K562 (cell line): ENCODE measurements around the gene PAXIP1. TPM values are rescaled to one million over a fixed set of nuclear protein-coding genes. Genes with fewer than 3 reads are reported as not detected.

Experiments
- ATAC-seq: fragments of 200-7000 bp; cut with Tn5 transposase; 3 replicates; pipeline ENCODE4 v1.9.1; 2020; ENCODE audit warnings: moderate library complexity
- BruUV-seq: library from RNA; stranded (reverse); fragments of 400-500 nt; replicated peaks from 2 replicates; lab custom pipeline; 2021; lab: Mats Ljungman, UMichigan
- CTCF ChIA-PET: fragments of 300-600 bp; formaldehyde crosslinking; extraction: SDS; loops from one replicate; lab custom pipeline; 2021; ENCODE audit warnings: low intra/inter-chr PET ratio; lab: Yijun Ruan, JAX
- POLR2A ChIA-PET: fragments of 300-600, 350-650 bp; sonication (Branson Sonifier 250); formaldehyde crosslinking; extraction: SDS; loops from one replicate; lab custom pipeline; 2021; ENCODE audit warnings: antibody characterized with exemption, inconsistent platforms; lab: Yijun Ruan, JAX
- DNase-seq, 4 experiments: peaks; one replicate each; pipeline versions ENCODE4 v3.0.0 to v3.0.0-alpha.2; 2011 to 2018; ENCODE audit warnings: low spot score in 3 of 4, mixed read lengths in 3 of 4; ENCODE audit errors: extremely low read depth in 1 of 4
- FAIRE-seq: peaks from 2 replicates; lab custom pipeline; 2011; peaks lifted over from hg19 to GRCh38; lab: Jason Lieb, UNC
- H2AFZ ChIP-seq: 2 replicates; pipeline ENCODE4 v1.6.0; 2011; ENCODE audit warnings: low read depth, low read length, control low read depth, inconsistent platforms
- H3K27ac ChIP-seq: fragments of 200-600 bp; 3 replicates; pipeline ENCODE4 v1.8.0; 2011; ENCODE audit warnings: low read depth, mild to moderate bottlenecking, control low read depth, inconsistent platforms, low read length, moderate library complexity, mixed read lengths; ENCODE audit errors: extremely low read depth
- H3K27me3 ChIP-seq, 2 experiments: fragments of 300-600 bp in 1 of 2; 2 replicates in 1 of 2; 3 replicates in 1 of 2; pipeline versions ENCODE4 v1.6.0 to v1.8.0; 2011; ENCODE audit warnings: inconsistent platforms in 2 of 2, low read length in 2 of 2, mild to moderate bottlenecking in 1 of 2, mixed read lengths in 1 of 2, moderate library complexity in 1 of 2; ENCODE audit not compliant: control insufficient read depth in 2 of 2, insufficient read depth in 2 of 2
- H3K36me3 ChIP-seq: fragments of 300-600 bp; 3 replicates; pipeline ENCODE4 v1.8.0; 2011; ENCODE audit warnings: mild to moderate bottlenecking, low read length, inconsistent platforms; ENCODE audit not compliant: control insufficient read depth, insufficient read depth
- H3K4me1 ChIP-seq, 2 experiments: fragments of 200-600 bp in 1 of 2; replicated peaks in 1 of 2; 2 replicates in 1 of 2; 3 replicates in 1 of 2; pipeline versions ENCODE4 v1.5.1 to v1.8.0; 2011; ENCODE audit warnings: inconsistent platforms in 2 of 2, low read length in 2 of 2, mild to moderate bottlenecking in 1 of 2, mixed read lengths in 1 of 2, moderate library complexity in 1 of 2; ENCODE audit not compliant: control insufficient read depth in 2 of 2, insufficient read depth in 2 of 2
- H3K4me2 ChIP-seq: 2 replicates; pipeline ENCODE4 v1.6.1; 2011; ENCODE audit warnings: low read length, control low read depth, inconsistent platforms, mixed read lengths; ENCODE audit not compliant: insufficient read depth
- H3K4me3 ChIP-seq: fragments of 200-600 bp; sonication (generic), shearing (Covaris generic); 2 replicates; pipeline ENCODE4 v1.5.1; 2016; ENCODE audit warnings: control low read depth, inconsistent platforms
- H3K79me2 ChIP-seq: fragments of 200-600 bp; 3 replicates; pipeline ENCODE4 v1.8.0; 2011; ENCODE audit warnings: low read length, inconsistent platforms; ENCODE audit not compliant: control insufficient read depth, insufficient read depth
- H3K9ac ChIP-seq, 2 experiments: 2 replicates each; pipeline versions ENCODE4 v1.6.0 to v1.6.1; 2011; ENCODE audit warnings: low read depth in 2 of 2, low read length in 2 of 2, control low read depth in 1 of 2, inconsistent platforms in 1 of 2, mild to moderate bottlenecking in 1 of 2, mixed read lengths in 1 of 2; ENCODE audit not compliant: insufficient read depth in 1 of 2
- H3K9me1 ChIP-seq: one replicate; pipeline ENCODE4 v1.6.0; 2011; ENCODE audit warnings: inconsistent platforms, mild to moderate bottlenecking, low read length, moderate library complexity; ENCODE audit not compliant: control insufficient read depth, insufficient read depth
- H3K9me3 ChIP-seq: replicated peaks from 2 replicates; pipeline ENCODE4 v1.5.1; 2011; ENCODE audit warnings: low read depth, low read length, inconsistent platforms; ENCODE audit not compliant: control insufficient read depth, insufficient read depth
- H4K20me1 ChIP-seq: replicated peaks from 2 replicates; pipeline ENCODE4 v1.6.1; 2011; ENCODE audit warnings: low read length, inconsistent platforms, mixed read lengths; ENCODE audit not compliant: control insufficient read depth, insufficient read depth
- ARHGAP35 ChIP-seq: fragments of 450-650 bp; IDR thresholded peaks from 2 replicates; pipeline ENCODE4 v1.6.1; 2018; ENCODE audit not compliant: partially characterized antibody
- CHD1 ChIP-seq: fragments of 200-600 bp; sonication (generic); IDR thresholded peaks from one replicate; pipeline ENCODE4 v1.6.1; 2012; ENCODE audit warnings: mild to moderate bottlenecking, moderate library complexity, low read length, inconsistent platforms
- COPS2 ChIP-seq: fragments of 450-650 bp; conservative IDR thresholded peaks from 2 replicates; pipeline ENCODE4 v1.6.1; 2016; ENCODE audit warnings: mild to moderate bottlenecking, moderate library complexity
- E2F6 ChIP-seq, 2 experiments: IDR thresholded peaks; 2 replicates each; pipeline ENCODE4 v1.6.1; 2011; ENCODE audit warnings: borderline replicate concordance in 1 of 2, control low read depth in 1 of 2, low read depth in 1 of 2, low read length in 1 of 2, mild to moderate bottlenecking in 1 of 2, mixed read lengths in 1 of 2, moderate library complexity in 1 of 2; ENCODE audit not compliant: insufficient read depth in 1 of 2, insufficient read length in 1 of 2, poor library complexity in 1 of 2, severe bottlenecking in 1 of 2; ENCODE audit errors: extremely low read depth in 1 of 2
- ELF2 ChIP-seq: fragments of 250-450 bp; sonication (Bioruptor Pico); IDR thresholded peaks from 2 replicates; pipeline ENCODE4 v1.5.0; 2021; ENCODE audit warnings: mild to moderate bottlenecking
- GATAD2A ChIP-seq: fragments of 450-650 bp; IDR thresholded peaks from 2 replicates; pipeline ENCODE4 v1.6.1; 2017
- GATAD2B ChIP-seq: fragments of 450-650 bp; IDR thresholded peaks from 2 replicates; pipeline ENCODE4 v1.6.1; 2017; ENCODE audit warnings: mild to moderate bottlenecking, borderline replicate concordance
- HDAC8 ChIP-seq: fragments of 450-650 bp; IDR thresholded peaks from 2 replicates; pipeline ENCODE4 v1.6.1; 2016; ENCODE audit warnings: mild to moderate bottlenecking, missing genetic modification characterization, moderate library complexity, missing compliant biosample characterization
- HES1 ChIP-seq: fragments of 450-650 bp; IDR thresholded peaks from 2 replicates; pipeline ENCODE4 v1.6.1; 2016; ENCODE audit warnings: low read depth, mild to moderate bottlenecking, moderate library complexity
- HEY1 ChIP-seq: fragments of 250-450 bp; sonication (Bioruptor Pico); IDR thresholded peaks from 2 replicates; pipeline ENCODE4 v1.5.0; 2020; ENCODE audit warnings: mild to moderate bottlenecking, moderate library complexity, borderline replicate concordance
- MCM2 ChIP-seq: fragments of 450-650 bp; IDR thresholded peaks from 2 replicates; pipeline ENCODE4 v1.6.1; 2017; ENCODE audit warnings: low read depth, mild to moderate bottlenecking
- NCOA6 ChIP-seq: fragments of 450-650 bp; IDR thresholded peaks from 2 replicates; pipeline ENCODE4 v1.6.1; 2017; ENCODE audit warnings: mild to moderate bottlenecking
- PHF21A ChIP-seq: fragments of 450-650 bp; IDR thresholded peaks from 2 replicates; pipeline ENCODE4 v1.6.1; 2017; ENCODE audit warnings: low read depth, borderline replicate concordance
- RBFOX2 ChIP-seq: fragments of 200-400 bp; formaldehyde crosslinking; IDR thresholded peaks from 2 replicates; pipeline ENCODE4 v1.6.1; 2017; ENCODE audit warnings: low read depth, mild to moderate bottlenecking, low read length, moderate library complexity
- STAT5B ChIP-seq: fragments of 250-450 bp; sonication (Bioruptor Pico); IDR thresholded peaks from 2 replicates; pipeline ENCODE4 v1.8.0; 2021; ENCODE audit warnings: mild to moderate bottlenecking, inconsistent platforms
- ZNF121 ChIP-seq: sonication (generic); formaldehyde crosslinking; conservative IDR thresholded peaks from 2 replicates; pipeline ENCODE4 v1.8.0; 2022; ENCODE audit warnings: missing genetic modification reagents
- ZNF586 ChIP-seq: fragments of 450-650 bp; formaldehyde crosslinking; conservative IDR thresholded peaks from 2 replicates; pipeline ENCODE4 v1.4.0; 2020; ENCODE audit warnings: mild to moderate bottlenecking, moderate library complexity
- WGBS: fragments of 100-300 bp; shearing (Covaris generic); methylation state at CpG from one replicate; pipeline ENCODE4 v1.1.6; 2016; ENCODE audit warnings: low coverage, mixed read lengths; ENCODE audit not compliant: insufficient coverage; ENCODE audit errors: missing lambda C conversion rate; 5-methylcytosine and 5-hydroxymethylcytosine counted together
- in situ Hi-C: fragments of 300-500 bp; cut with MboI; formaldehyde crosslinking; loops from 4 replicates; pipeline ENCODE4 v1.15.0; 2018; ENCODE audit warnings: inconsistent platforms, mixed read lengths
- intact Hi-C: fragments of 100-400 bp; cut with micrococcal nuclease; formaldehyde crosslinking; loops from 2 replicates; pipeline ENCODE4 v1.14.2; 2022
- polyA plus RNA-seq, 8 experiments: library from polyadenylated mRNA; depleted of rRNA in 4 of 8; stranded (reverse) in 5 of 8; unstranded in 3 of 8; fragments of >200 nt; fragmentation: Nextera tagmentation in 2 of 8; fragmentation: Illumina TruSeq in 1 of 8; extraction: Ambion mirVana in 2 of 8; extraction: Trizol in 1 of 8; gene quantifications; 2 replicates each; pipeline versions ENCODE4 v1.2.1 to v1.2.3, GENCODE V29; 2011 to 2014; ENCODE audit warnings: inconsistent platforms in 1 of 8, missing spikeins in 1 of 8
- total RNA-seq, 7 experiments: library from RNA; depleted of rRNA in 6 of 7; stranded (reverse); fragments of >200 nt in 6 of 7; fragmentation: Illumina TruSeq in 2 of 7; extraction: Trizol in 2 of 7; gene quantifications; 2 replicates each; pipeline versions ENCODE4 v1.2.1 to v1.2.3, GENCODE V29; 2011 to 2021; ENCODE audit warnings: low replicate concordance in 1 of 7

PAXIP1 gene
- total and polyA plus RNA-seq, 9 of the 15 experiments (the other 6 are each of a cell fraction or from before 2014, with no cell fraction given) = 9.7 to 37.9 (median 28.4) TPM

- Histone ChIP-seq H2AFZ (no peak overlapping the region), H3K4me1 (no peaks in the 10 kb centered on the region), H3K9ac (no peak overlapping the region), H3K36me3 (peaks cover 95% of the 10 kb centered on the region), H4K20me1 (no peaks in the 10 kb centered on the region), H3K79me2 (no peaks in the 10 kb centered on the region), H3K9me1 (peaks cover 4% of the 10 kb centered on the region), H3K4me2 (no peak overlapping the region), H3K27me3 (no peaks in the 10 kb centered on the region), H3K9me3 (no peaks in the 10 kb centered on the region), H3K4me3 (no peak overlapping the region), H3K27ac (no peak overlapping the region)
- intact Hi-C loops (no loop called here), in situ Hi-C loops (no loop called here)
- ATAC-seq (no peak), FAIRE-seq (no peak), DNase-seq (no peak)
- POLR2A ChIA-PET = no interaction called here
- 94% methylated on average over 6 of the region's 6 CpGs for WGBS
- BruUV-seq = no TSS peak
- CTCF ChIA-PET = no interaction called here
- TF ChIP-seq HDAC8 (no peak), E2F6 (IDR thresholded peaks at IDR 0.05; ENCODE audit: borderline replicate concordance in 1 of 2, extremely low read depth in 1 of 2, insufficient read depth in 1 of 2, insufficient read length in 1 of 2, low read depth in 1 of 2, low read length in 1 of 2, poor library complexity in 1 of 2, severe bottlenecking in 1 of 2) (no peak), GATAD2B (no peak), COPS2 (no peak), ARHGAP35 (no peak), HEY1 (CRISPR knock-in tag) (no peak), MCM2 (no peak), GATAD2A (no peak), STAT5B (CRISPR knock-in tag) (no peak), CHD1 (no peak), RBFOX2 (no peak), NCOA6 (no peak), ZNF121 (no peak), ZNF586 (CRISPR knock-in tag) (no peak), PHF21A (no peak), ELF2 (CRISPR knock-in tag) (no peak), HES1 (no peak)
These were observed 46.5 kb downstream of the PAXIP1 start for GRCh38 chr7:154956427-154956826.
